Measurements from ENCODE around the gene GATC.

GRCh38 chr12:120402217-120402616 lies 44.0 kb upstream of the GATC start:
- TF ChIP-seq POLR2A (IDR thresholded peaks at IDR 0.05) (no peak), CTCF (IDR thresholded peaks at IDR 0.05) (no peak)

All from body of pancreas (tissue), 4 donors.